ENCODE results near the gene MIB2. TPM values are rescaled to one million over a fixed set of nuclear protein-coding genes. Genes with fewer than 3 reads are reported as not detected.
A peak's percentile ranks its signal among the peaks of the same experiment; 100 is the strongest.

MIB2 gene
- total and polyA plus RNA-seq, 10 of the 15 experiments (the other 5 are each of a cell fraction or from before 2014, with no cell fraction given), result 0.42 to 26.8 (median 10.9) TPM; not detected in 1

GRCh38 chr1:1678581-1679380, 63.5 kb downstream of the MIB2 start (continued):
- TF ChIP-seq ZZZ3 (IDR thresholded peaks at IDR 0.05; ENCODE audit: control insufficient read depth, insufficient read length, low read depth), result no peak
- peak; percentile 33; the same call in 1 of the 2 replicates for TF ChIP-seq SMC3 (IDR thresholded peaks at IDR 0.05; ENCODE audit: borderline replicate concordance, low read length)
- TF ChIP-seq ZBTB4 (CRISPR knock-in tag; IDR thresholded peaks at IDR 0.05), result no peak
- no peak for TF ChIP-seq JUNB (IDR thresholded peaks at IDR 0.05)
- TF ChIP-seq NR2C2 (IDR thresholded peaks at IDR 0.05; ENCODE audit: borderline replicate concordance, control insufficient read depth, insufficient read length, low read depth), result peak; percentile 72
- TF ChIP-seq ZBTB33 (IDR thresholded peaks at IDR 0.05), result peak; percentile 79; the same call in 1 of the 2 replicates
- TF ChIP-seq MTA2 (IDR thresholded peaks at IDR 0.05; ENCODE audit: low read depth), result no peak
- TF ChIP-seq ATF2 (IDR thresholded peaks at IDR 0.05; ENCODE audit: low read length), result no peak
- peak; percentile 70 to 84 (median 74) for TF ChIP-seq CTCF (IDR thresholded peaks at IDR 0.05 in 2 of 3, conservative IDR thresholded peaks at IDR 0.05 in 1 of 3; ENCODE audit: control insufficient read depth in 2 of 3, extremely low read depth in 1 of 3, insufficient read depth in 1 of 3, low read depth in 3 of 3, low read length in 3 of 3)
- TF ChIP-seq PKNOX1 (IDR thresholded peaks at IDR 0.05), result no peak
- TF ChIP-seq MLLT1 (IDR thresholded peaks at IDR 0.05), result peak; percentile 83
- TF ChIP-seq POLR2A (IDR thresholded peaks at IDR 0.05; ENCODE audit: low read depth, low read length), result peak; percentile 15
- no peak for TF ChIP-seq ZBED1 (IDR thresholded peaks at IDR 0.05; ENCODE audit: borderline replicate concordance)
- TF ChIP-seq RB1 (IDR thresholded peaks at IDR 0.05; ENCODE audit: borderline replicate concordance), result no peak
- TF ChIP-seq HCFC1 (IDR thresholded peaks at IDR 0.05; ENCODE audit: low read length), result 0 out of 2 replicates have a peak, but pooled peaks have one; percentile 31
- peak; percentile 99 for TF ChIP-seq NR2F1 (conservative IDR thresholded peaks at IDR 0.05)
- TF ChIP-seq NRF1 (conservative IDR thresholded peaks at IDR 0.05; ENCODE audit: low read depth, low read length), result no peak
- peak; percentile 87 for TF ChIP-seq NR2C1 (IDR thresholded peaks at IDR 0.05)
